HepG2 (cell line): ENCODE results near the gene KCNK6.

Source experiments
- JUNB ChIP-seq: sonication (generic); formaldehyde crosslinking; IDR thresholded peaks from 2 replicates; pipeline ENCODE4 v1.8.0; 2022; ENCODE audit warnings: missing genetic modification reagents, mild to moderate bottlenecking, borderline replicate concordance
- KLF6 ChIP-seq: IDR thresholded peaks from 2 replicates; pipeline ENCODE4 v1.8.0; 2016; ENCODE audit warnings: missing biosample characterization, missing genetic modification reagents
- MAZ ChIP-seq, 2 experiments: sonication (generic) in 1 of 2; formaldehyde crosslinking in 1 of 2; IDR thresholded peaks; 2 replicates each; pipeline versions ENCODE4 v1.5.0 to v1.6.1; 2012 to 2020; ENCODE audit warnings: low read depth in 2 of 2, mild to moderate bottlenecking in 2 of 2, borderline replicate concordance in 1 of 2, improper control_type of control experiment in 1 of 2, low read length in 1 of 2, missing genetic modification reagents in 1 of 2, moderate library complexity in 1 of 2
- SIN3B ChIP-seq: fragments of 150-350 bp; IDR thresholded peaks from 2 replicates; pipeline ENCODE4 v1.6.1; 2014; ENCODE audit warnings: low read length
- SMARCE1 ChIP-seq: fragments of 450-650 bp; IDR thresholded peaks from 2 replicates; pipeline ENCODE4 v1.6.1; 2017; ENCODE audit warnings: borderline replicate concordance
- ZBTB20 ChIP-seq: sonication (generic); formaldehyde crosslinking; IDR thresholded peaks from 2 replicates; pipeline ENCODE4 v1.8.1; 2023; ENCODE audit warnings: missing genetic modification reagents, low read depth, mild to moderate bottlenecking, borderline replicate concordance
- TF ChIP-seq, protein P1 (sequence below): sonication (generic); formaldehyde crosslinking; IDR thresholded peaks from 2 replicates; pipeline ENCODE4 v1.8.1; 2023; ENCODE audit warnings: missing genetic modification reagents, inconsistent platforms, borderline replicate concordance
- TF ChIP-seq, protein P2 (sequence below): sonication (generic); formaldehyde crosslinking; IDR thresholded peaks from 2 replicates; pipeline ENCODE4 v1.4.0; 2020; ENCODE audit warnings: missing genetic modification reagents, borderline replicate concordance

GRCh38 chr19:38324431-38324830, 4.8 kb downstream of the KCNK6 start:
- TF ChIP-seq SIN3B, result no peak
- no peak for TF ChIP-seq MAZ (IDR thresholded peaks at IDR 0.05; ENCODE audit: borderline replicate concordance, low read depth, low read length)
- TF ChIP-seq MAZ (CRISPR knock-in tag; IDR thresholded peaks at IDR 0.05; ENCODE audit: low read depth), result no peak
- no peak for TF ChIP-seq SMARCE1
- TF ChIP-seq KLF6, result no peak
- TF ChIP-seq JUNB (CRISPR knock-in tag), result no peak
- TF ChIP-seq, protein P1, sequence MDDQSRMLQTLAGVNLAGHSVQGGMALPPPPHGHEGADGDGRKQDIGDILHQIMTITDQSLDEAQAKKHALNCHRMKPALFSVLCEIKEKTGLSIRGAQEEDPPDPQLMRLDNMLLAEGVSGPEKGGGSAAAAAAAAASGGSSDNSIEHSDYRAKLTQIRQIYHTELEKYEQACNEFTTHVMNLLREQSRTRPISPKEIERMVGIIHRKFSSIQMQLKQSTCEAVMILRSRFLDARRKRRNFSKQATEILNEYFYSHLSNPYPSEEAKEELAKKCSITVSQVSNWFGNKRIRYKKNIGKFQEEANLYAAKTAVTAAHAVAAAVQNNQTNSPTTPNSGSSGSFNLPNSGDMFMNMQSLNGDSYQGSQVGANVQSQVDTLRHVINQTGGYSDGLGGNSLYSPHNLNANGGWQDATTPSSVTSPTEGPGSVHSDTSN, result no peak
- no peak for TF ChIP-seq ZBTB20 (CRISPR knock-in tag)
- TF ChIP-seq, protein P2, sequence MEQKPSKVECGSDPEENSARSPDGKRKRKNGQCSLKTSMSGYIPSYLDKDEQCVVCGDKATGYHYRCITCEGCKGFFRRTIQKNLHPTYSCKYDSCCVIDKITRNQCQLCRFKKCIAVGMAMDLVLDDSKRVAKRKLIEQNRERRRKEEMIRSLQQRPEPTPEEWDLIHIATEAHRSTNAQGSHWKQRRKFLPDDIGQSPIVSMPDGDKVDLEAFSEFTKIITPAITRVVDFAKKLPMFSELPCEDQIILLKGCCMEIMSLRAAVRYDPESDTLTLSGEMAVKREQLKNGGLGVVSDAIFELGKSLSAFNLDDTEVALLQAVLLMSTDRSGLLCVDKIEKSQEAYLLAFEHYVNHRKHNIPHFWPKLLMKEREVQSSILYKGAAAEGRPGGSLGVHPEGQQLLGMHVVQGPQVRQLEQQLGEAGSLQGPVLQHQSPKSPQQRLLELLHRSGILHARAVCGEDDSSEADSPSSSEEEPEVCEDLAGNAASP (CRISPR knock-in tag), result no peak
